Measurements from ENCODE around the gene SIM2. TPM values are rescaled to one million over a fixed set of nuclear protein-coding genes. Genes with fewer than 3 reads are reported as not detected.

The SIM2 gene
- total RNA-seq, 4 donors from 2014 or later, result 0.47 to 2.3 TPM; not detected in 2

GRCh38 chr21:36785615-36786014 is 86.7 kb downstream of the SIM2 start:
- no peaks in the 10 kb centered on the region for H3K27me3 ChIP-seq
- WGBS, 2 donors (ENCODE audit: low coverage in 1 of 2), result 82 to 100% methylated on average over 1 of the region's 2 CpGs
- H3K27ac ChIP-seq, result no peak overlapping the region
- H3K9me3 ChIP-seq, result no peaks in the 10 kb centered on the region
- TF ChIP-seq, protein P1, sequence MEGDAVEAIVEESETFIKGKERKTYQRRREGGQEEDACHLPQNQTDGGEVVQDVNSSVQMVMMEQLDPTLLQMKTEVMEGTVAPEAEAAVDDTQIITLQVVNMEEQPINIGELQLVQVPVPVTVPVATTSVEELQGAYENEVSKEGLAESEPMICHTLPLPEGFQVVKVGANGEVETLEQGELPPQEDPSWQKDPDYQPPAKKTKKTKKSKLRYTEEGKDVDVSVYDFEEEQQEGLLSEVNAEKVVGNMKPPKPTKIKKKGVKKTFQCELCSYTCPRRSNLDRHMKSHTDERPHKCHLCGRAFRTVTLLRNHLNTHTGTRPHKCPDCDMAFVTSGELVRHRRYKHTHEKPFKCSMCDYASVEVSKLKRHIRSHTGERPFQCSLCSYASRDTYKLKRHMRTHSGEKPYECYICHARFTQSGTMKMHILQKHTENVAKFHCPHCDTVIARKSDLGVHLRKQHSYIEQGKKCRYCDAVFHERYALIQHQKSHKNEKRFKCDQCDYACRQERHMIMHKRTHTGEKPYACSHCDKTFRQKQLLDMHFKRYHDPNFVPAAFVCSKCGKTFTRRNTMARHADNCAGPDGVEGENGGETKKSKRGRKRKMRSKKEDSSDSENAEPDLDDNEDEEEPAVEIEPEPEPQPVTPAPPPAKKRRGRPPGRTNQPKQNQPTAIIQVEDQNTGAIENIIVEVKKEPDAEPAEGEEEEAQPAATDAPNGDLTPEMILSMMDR (IDR thresholded peaks at IDR 0.05), result no peak
- no peak for TF ChIP-seq EP300 (IDR thresholded peaks at IDR 0.05)
- TF ChIP-seq POLR2AphosphoS5 (IDR thresholded peaks at IDR 0.05), result no peak
- no peak for TF ChIP-seq POLR2A (IDR thresholded peaks at IDR 0.05)
- no peak for ATAC-seq
- H3K4me3 ChIP-seq, result no peak overlapping the region
- no peaks in the 10 kb centered on the region for H3K36me3 ChIP-seq
- H3K4me1 ChIP-seq, result no peaks in the 10 kb centered on the region

DNA sequence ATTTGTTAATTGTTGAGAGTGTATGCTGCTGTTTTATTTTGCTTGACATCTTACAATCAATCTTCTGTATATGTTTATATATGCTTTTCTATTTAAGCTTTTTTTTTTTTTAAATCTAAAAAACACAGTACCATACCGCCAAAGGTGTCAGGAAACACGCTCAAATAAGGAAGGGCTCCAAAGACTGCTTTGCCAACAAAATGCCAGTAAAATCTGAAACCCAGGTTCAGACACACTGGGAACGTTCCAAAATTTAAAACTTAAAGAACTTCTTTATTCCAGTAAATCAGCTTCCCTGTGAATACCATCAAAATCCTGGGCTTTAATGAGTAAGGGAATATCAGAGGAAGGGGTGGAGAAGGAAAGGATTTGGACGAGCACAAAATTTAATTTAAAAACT is 87.3 kb downstream of the SIM2 start:
- Histone ChIP-seq H3K4me3 (no peak overlapping the region), H3K9me3 (no peaks in the 10 kb centered on the region), H3K27ac (no peak overlapping the region), H3K36me3 (no peaks in the 10 kb centered on the region), H3K27me3 (no peaks in the 10 kb centered on the region), H3K4me1 (no peaks in the 10 kb centered on the region)
- no peak for ATAC-seq
- 86 to 89% methylated on average over 4 of the region's 4 CpGs for WGBS, 2 donors (ENCODE audit: low coverage in 1 of 2)
- TF ChIP-seq POLR2A (IDR thresholded peaks at IDR 0.05), result no peak
- TF ChIP-seq POLR2AphosphoS5 (IDR thresholded peaks at IDR 0.05), result no peak
- TF ChIP-seq, protein P1 (IDR thresholded peaks at IDR 0.05), result no peak
- no peak for TF ChIP-seq EP300 (IDR thresholded peaks at IDR 0.05)

GRCh38 chr21:36788120-36788638 is 89.3 kb downstream of the SIM2 start:
- Histone ChIP-seq H3K36me3 (no peaks in the 10 kb centered on the region), H3K4me1 (no peaks in the 10 kb centered on the region), H3K27me3 (no peaks in the 10 kb centered on the region), H3K9me3 (no peaks in the 10 kb centered on the region), H3K27ac (no peak overlapping the region), H3K4me3 (no peak overlapping the region)
- TF ChIP-seq, protein P1 (IDR thresholded peaks at IDR 0.05), result no peak
- TF ChIP-seq POLR2A (IDR thresholded peaks at IDR 0.05) (no peak), POLR2AphosphoS5 (IDR thresholded peaks at IDR 0.05) (no peak), EP300 (IDR thresholded peaks at IDR 0.05) (no peak)
- no peak for ATAC-seq
- 16 to 84% methylated on average over 2 to 6 of the region's 12 CpGs for WGBS, 2 donors (ENCODE audit: low coverage in 1 of 2)

GRCh38 chr21:36790616-36791015 is 91.7 kb downstream of the SIM2 start:
- no peaks in the 10 kb centered on the region for H3K36me3 ChIP-seq
- TF ChIP-seq EP300 (IDR thresholded peaks at IDR 0.05) (no peak), POLR2A (IDR thresholded peaks at IDR 0.05) (no peak), POLR2AphosphoS5 (IDR thresholded peaks at IDR 0.05) (no peak)
- TF ChIP-seq, protein P1 (IDR thresholded peaks at IDR 0.05), result no peak
- WGBS, 2 donors (ENCODE audit: low coverage in 1 of 2), result 63 to 71% methylated on average over 4 to 6 of the region's 7 CpGs
- H3K9me3 ChIP-seq, result peaks cover 0 to 3% (median 0%) of the 10 kb centered on the region in 3 donors
- H3K27me3 ChIP-seq, result no peaks in the 10 kb centered on the region
- no peak overlapping the region for H3K4me3 ChIP-seq
- no peak for ATAC-seq
- H3K27ac ChIP-seq, result no peak overlapping the region
- H3K4me1 ChIP-seq, result no peaks in the 10 kb centered on the region

- WGBS, 2 donors (ENCODE audit: low coverage in 1 of 2), result 72 to 96% methylated on average over 5 to 9 of the region's 10 CpGs
- ATAC-seq, result no peak
Measured at GRCh38 chr21:36791180-36791579, 92.3 kb downstream of the SIM2 start.

More at GRCh38 chr21:36791180-36791579, 92.3 kb downstream of the SIM2 start:
- no peaks in the 10 kb centered on the region for H3K36me3 ChIP-seq
- TF ChIP-seq POLR2AphosphoS5 (IDR thresholded peaks at IDR 0.05) (no peak), EP300 (IDR thresholded peaks at IDR 0.05) (no peak), POLR2A (IDR thresholded peaks at IDR 0.05) (no peak)
- TF ChIP-seq, protein P1 (IDR thresholded peaks at IDR 0.05), result no peak
- H3K4me1 ChIP-seq, result no peaks in the 10 kb centered on the region
- H3K4me3 ChIP-seq, result no peak overlapping the region
- H3K27me3 ChIP-seq, result no peaks in the 10 kb centered on the region
- H3K27ac ChIP-seq, result no peak overlapping the region
- H3K9me3 ChIP-seq, result peaks cover 0 to 9% (median 0%) of the 10 kb centered on the region in 3 donors

Measured in gastroesophageal sphincter (tissue), 4 donors.